Fibroblast of the aortic adventitia (primary cell): ENCODE data around the gene ATXN1. TPM values are rescaled to one million over a fixed set of nuclear protein-coding genes. Genes with fewer than 3 reads are reported as not detected.

Experiments used
- DNase-seq: peaks from one replicate; pipeline ENCODE4 v3.0.0-alpha.2; 2010; ENCODE audit warnings: low read depth
- H3K4me3 ChIP-seq: 2 replicates; pipeline ENCODE4 v1.5.1; 2011; ENCODE audit warnings: low read depth, mild to moderate bottlenecking, control low read depth, low read length, moderate library complexity
- total RNA-seq: library from RNA; depleted of rRNA; stranded (reverse); fragments of >200 nt; gene quantifications from 2 replicates; pipeline ENCODE4 v1.2.3, GENCODE V29; 2012; ENCODE audit warnings: low replicate concordance
- TF ChIP-seq, protein P1 (sequence below): IDR thresholded peaks from 2 replicates; pipeline ENCODE4 v1.5.1; 2011; ENCODE audit warnings: mild to moderate bottlenecking, low read length, control low read depth, inconsistent platforms; ENCODE audit not compliant: insufficient read depth

Gene ATXN1
- total RNA-seq, 1 donor = 39.3 TPM

GRCh38 chr6:16562498-16562897 lies 198.8 kb downstream of the ATXN1 start:
- DNase-seq = peak; percentile 37
- H3K4me3 ChIP-seq = no peak overlapping the region
- TF ChIP-seq, protein P1, sequence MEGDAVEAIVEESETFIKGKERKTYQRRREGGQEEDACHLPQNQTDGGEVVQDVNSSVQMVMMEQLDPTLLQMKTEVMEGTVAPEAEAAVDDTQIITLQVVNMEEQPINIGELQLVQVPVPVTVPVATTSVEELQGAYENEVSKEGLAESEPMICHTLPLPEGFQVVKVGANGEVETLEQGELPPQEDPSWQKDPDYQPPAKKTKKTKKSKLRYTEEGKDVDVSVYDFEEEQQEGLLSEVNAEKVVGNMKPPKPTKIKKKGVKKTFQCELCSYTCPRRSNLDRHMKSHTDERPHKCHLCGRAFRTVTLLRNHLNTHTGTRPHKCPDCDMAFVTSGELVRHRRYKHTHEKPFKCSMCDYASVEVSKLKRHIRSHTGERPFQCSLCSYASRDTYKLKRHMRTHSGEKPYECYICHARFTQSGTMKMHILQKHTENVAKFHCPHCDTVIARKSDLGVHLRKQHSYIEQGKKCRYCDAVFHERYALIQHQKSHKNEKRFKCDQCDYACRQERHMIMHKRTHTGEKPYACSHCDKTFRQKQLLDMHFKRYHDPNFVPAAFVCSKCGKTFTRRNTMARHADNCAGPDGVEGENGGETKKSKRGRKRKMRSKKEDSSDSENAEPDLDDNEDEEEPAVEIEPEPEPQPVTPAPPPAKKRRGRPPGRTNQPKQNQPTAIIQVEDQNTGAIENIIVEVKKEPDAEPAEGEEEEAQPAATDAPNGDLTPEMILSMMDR = no peak

DNA sequence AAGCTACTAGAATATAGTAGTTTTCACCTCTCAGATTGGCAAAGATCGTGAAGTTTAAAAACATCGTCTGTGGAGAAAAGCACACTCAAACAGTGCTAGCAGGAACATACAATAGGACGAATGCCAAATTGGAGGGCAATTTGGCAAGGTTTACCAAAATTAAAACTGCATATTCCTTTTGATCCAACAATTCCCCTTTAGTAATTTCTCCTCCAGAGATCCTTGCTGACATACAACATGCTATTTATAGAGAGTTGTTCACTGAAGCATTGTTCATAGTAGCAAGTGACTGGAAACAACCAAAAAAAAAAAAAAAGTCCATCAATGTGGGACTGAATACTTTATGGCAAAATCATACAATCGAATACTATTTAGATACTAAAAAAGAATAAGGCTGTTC lies 202.2 kb downstream of the ATXN1 start:
- H3K4me3 ChIP-seq = no peak overlapping the region
- TF ChIP-seq, protein P1 = no peak
- peak; percentile 53 for DNase-seq

- DNase-seq = no peak
- TF ChIP-seq, protein P1 = no peak
These were observed 205.7 kb downstream of the ATXN1 start for GRCh38 chr6:16555550-16555949.

GRCh38 chr6:16553531-16553930 lies 207.7 kb downstream of the ATXN1 start:
- TF ChIP-seq, protein P1 = no peak
- no peak overlapping the region for H3K4me3 ChIP-seq
- no peak for DNase-seq

More at GRCh38 chr6:16555550-16555949, 205.7 kb downstream of the ATXN1 start:
- H3K4me3 ChIP-seq = no peak overlapping the region

DNA sequence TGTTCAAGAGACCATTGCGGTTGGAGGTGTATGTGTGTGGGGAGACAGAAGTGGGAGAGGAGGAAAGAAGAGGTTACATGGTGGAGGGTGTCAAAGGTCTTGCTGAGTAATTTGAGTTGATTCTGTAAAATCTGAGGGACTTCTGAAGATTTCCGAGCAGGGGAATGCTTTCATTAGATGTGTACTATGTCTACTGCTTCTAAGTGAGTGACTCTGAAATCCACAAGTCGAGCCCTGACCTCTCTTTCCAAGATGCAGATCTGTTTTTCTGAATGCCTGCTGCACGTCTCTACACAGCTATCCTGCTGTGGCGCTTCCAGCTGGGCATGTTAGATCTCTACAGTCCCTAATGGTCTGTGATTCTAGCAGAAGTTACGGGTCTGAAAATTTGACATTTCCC lies 209.8 kb downstream of the ATXN1 start:
- no peak overlapping the region for H3K4me3 ChIP-seq
- TF ChIP-seq, protein P1 = no peak
- DNase-seq = no peak

- peak; percentile 8 for DNase-seq
- TF ChIP-seq, protein P1 = no peak
These were observed 213.1 kb downstream of the ATXN1 start for GRCh38 chr6:16548121-16548520.

GRCh38 chr6:16547587-16547986 lies 213.7 kb downstream of the ATXN1 start:
- no peak overlapping the region for H3K4me3 ChIP-seq
- TF ChIP-seq, protein P1 = no peak
- DNase-seq = no peak

More at GRCh38 chr6:16548121-16548520, 213.1 kb downstream of the ATXN1 start:
- no peak overlapping the region for H3K4me3 ChIP-seq
